Measurements from ENCODE around the gene RAB8B. TPM values are rescaled to one million over a fixed set of nuclear protein-coding genes. Genes with fewer than 3 reads are reported as not detected.

Gene RAB8B
- total RNA-seq, 4 donors from 2014 or later: 7.2 to 33.4 (median 14.3) TPM

- no peak for ATAC-seq
- in situ Hi-C loops (cut with MboI; ENCODE audit: low sequenced_read_pairs in 4 of 4) (loop anchor here in 1 of 4 donors (5.0 kb wide), 1 partner anchor 40 kb away; no protein-coding TSS in a partner anchor), intact Hi-C loops (cut with DNase I; ENCODE audit: low total_unique reads) (loop anchor here (5.0 kb wide), 1 partner anchor 50 kb away; no protein-coding TSS in a partner anchor)
- H3K9me3 ChIP-seq: no peaks in the 10 kb centered on the region
- TF ChIP-seq CTCF (IDR thresholded peaks at IDR 0.05 in 4 of 5, conservative IDR thresholded peaks at IDR 0.05 in 1 of 5) (no peak), POLR2A (IDR thresholded peaks at IDR 0.05) (no peak)
- no peaks in the 10 kb centered on the region for H3K27me3 ChIP-seq
- DNase-seq: no peak
- no peaks in the 10 kb centered on the region for H3K36me3 ChIP-seq
- peaks cover 7 to 40% of the 10 kb centered on the region in 2 donors for H3K4me1 ChIP-seq
- no peak overlapping the region for H3K27ac ChIP-seq
- H3K4me3 ChIP-seq: no peak overlapping the region
Measured at GRCh38 chr15:63191895-63192618, 2.7 kb downstream of the RAB8B start.

- no peak overlapping the region for H3K27ac ChIP-seq
- TF ChIP-seq CTCF (IDR thresholded peaks at IDR 0.05 in 4 of 5, conservative IDR thresholded peaks at IDR 0.05 in 1 of 5) (no peak), POLR2A (IDR thresholded peaks at IDR 0.05) (no peak)
- DNase-seq (no peak), ATAC-seq (no peak)
- no peaks in the 10 kb centered on the region for H3K27me3 ChIP-seq
- no peaks in the 10 kb centered on the region for H3K9me3 ChIP-seq
- no peaks in the 10 kb centered on the region for H3K36me3 ChIP-seq
- intact Hi-C loops (cut with DNase I; ENCODE audit: low total_unique reads) (loop anchor here (5.0 kb wide), 1 partner anchor 50 kb away; no protein-coding TSS in a partner anchor), in situ Hi-C loops (cut with MboI; ENCODE audit: low sequenced_read_pairs in 4 of 4) (loop anchor here in 1 of 4 donors (5.0 kb wide), 1 partner anchor 40 kb away; no protein-coding TSS in a partner anchor)
- no peak overlapping the region for H3K4me3 ChIP-seq
- peaks cover 7 to 40% of the 10 kb centered on the region in 2 donors for H3K4me1 ChIP-seq
Measured at GRCh38 chr15:63192619-63193206, 3.3 kb downstream of the RAB8B start.

- Histone ChIP-seq H3K27me3 (no peaks in the 10 kb centered on the region), H3K27ac (peak overlapping the region in 1 of 4 donors; percentile 13), H3K36me3 (no peaks in the 10 kb centered on the region), H3K4me3 (no peak overlapping the region), H3K4me1 (peaks cover 7 to 36% of the 10 kb centered on the region in 2 donors), H3K9me3 (no peaks in the 10 kb centered on the region)
- no peak for ATAC-seq
- intact Hi-C loops (cut with DNase I; ENCODE audit: low total_unique reads) (loop anchor here (5.0 kb wide), 1 partner anchor 48 kb away; no protein-coding TSS in a partner anchor), in situ Hi-C loops (cut with MboI; ENCODE audit: low sequenced_read_pairs in 4 of 4) (loop anchor here in 1 of 4 donors (5.0 kb wide), 1 partner anchor 38 kb away; no protein-coding TSS in a partner anchor)
- DNase-seq: no peak
- TF ChIP-seq CTCF (IDR thresholded peaks at IDR 0.05 in 4 of 5, conservative IDR thresholded peaks at IDR 0.05 in 1 of 5) (no peak), POLR2A (IDR thresholded peaks at IDR 0.05) (no peak)
Measured at GRCh38 chr15:63194302-63194701, 4.9 kb downstream of the RAB8B start.

GRCh38 chr15:63194880-63195568 lies 5.6 kb downstream of the RAB8B start:
- no peaks in the 10 kb centered on the region for H3K27me3 ChIP-seq
- ATAC-seq (peak in 1 of 2 donors; percentile 11), DNase-seq (no peak)
- intact Hi-C loops (cut with DNase I; ENCODE audit: low total_unique reads) (loop anchor here (5.0 kb wide), 1 partner anchor 47 kb away; no protein-coding TSS in a partner anchor), in situ Hi-C loops (cut with MboI; ENCODE audit: low sequenced_read_pairs in 4 of 4) (loop anchor here in 1 of 4 donors (5.0 kb wide), 1 partner anchor 37 kb away; no protein-coding TSS in a partner anchor)
- H3K36me3 ChIP-seq: no peaks in the 10 kb centered on the region
- peak overlapping the region in 1 of 4 donors; percentile 13 for H3K27ac ChIP-seq
- no peaks in the 10 kb centered on the region for H3K9me3 ChIP-seq
- peaks cover 7 to 36% of the 10 kb centered on the region in 2 donors for H3K4me1 ChIP-seq
- H3K4me3 ChIP-seq: no peak overlapping the region
- TF ChIP-seq POLR2A (IDR thresholded peaks at IDR 0.05): no peak
- no peak for TF ChIP-seq CTCF (IDR thresholded peaks at IDR 0.05 in 4 of 5, conservative IDR thresholded peaks at IDR 0.05 in 1 of 5)
